ENCODE data around the gene CLASRP. TPM values are rescaled to one million over a fixed set of nuclear protein-coding genes. Genes with fewer than 3 reads are reported as not detected.

CLASRP gene
- total RNA-seq, 1 donor from 2014 or later: 119 TPM

- H3K4me1 Mint-ChIP-seq: peaks cover 54% of the 10 kb centered on the region
- DNase-seq (ENCODE audit: low read depth, low spot score): peak; percentile 89
- no peaks in the 10 kb centered on the region for H3K36me3 Mint-ChIP-seq (ENCODE audit: low read depth)
- H3K9me3 Mint-ChIP-seq: no peaks in the 10 kb centered on the region
- peak; percentile 60 for TF ChIP-seq CTCF (conservative IDR thresholded peaks at IDR 0.05)
- peak within 1 kb of the TSS; percentile 100 for H3K27ac Mint-ChIP-seq (ENCODE audit: unreplicated experiment)
- peaks cover 4% of the 10 kb centered on the region for H3K27me3 Mint-ChIP-seq (ENCODE audit: low read depth)
- peak within 1 kb of the TSS; percentile 96 for H3K4me3 Mint-ChIP-seq
Observed at GRCh38 chr19:45092747-45093678, 54.2 kb downstream of the CLASRP start, which contains the start of gene PPP1R37. Gene PPP1R37 (plus strand): TSS chr19:45093179. CDS start chr19:45093326, 147 bp downstream.

GRCh38 chr19:45094137-45094536 is 55.3 kb downstream of the CLASRP start:
- Mint-ChIP-seq H3K27ac (ENCODE audit: unreplicated experiment) (peak overlapping the region; percentile 59), H3K4me1 (peaks cover 65% of the 10 kb centered on the region), H3K9me3 (no peaks in the 10 kb centered on the region), H3K27me3 (ENCODE audit: low read depth) (peaks cover 4% of the 10 kb centered on the region), H3K4me3 (peak overlapping the region; percentile 96), H3K36me3 (ENCODE audit: low read depth) (no peaks in the 10 kb centered on the region)
- DNase-seq (ENCODE audit: low read depth, low spot score): no peak
- no peak for TF ChIP-seq CTCF (conservative IDR thresholded peaks at IDR 0.05)

- peaks cover 4% of the 10 kb centered on the region for H3K27me3 Mint-ChIP-seq (ENCODE audit: low read depth)
- H3K9me3 Mint-ChIP-seq: no peaks in the 10 kb centered on the region
- DNase-seq (ENCODE audit: low read depth, low spot score): no peak
- no peak for TF ChIP-seq CTCF (conservative IDR thresholded peaks at IDR 0.05)
- no peak overlapping the region for H3K27ac Mint-ChIP-seq (ENCODE audit: unreplicated experiment)
- peaks cover 71% of the 10 kb centered on the region for H3K4me1 Mint-ChIP-seq
- peak overlapping the region; percentile 96 for H3K4me3 Mint-ChIP-seq
- H3K36me3 Mint-ChIP-seq (ENCODE audit: low read depth): no peaks in the 10 kb centered on the region
Observed at GRCh38 chr19:45094707-45095106, 55.9 kb downstream of the CLASRP start.

- peak overlapping the region; percentile 77 for H3K4me3 Mint-ChIP-seq
- TF ChIP-seq CTCF (conservative IDR thresholded peaks at IDR 0.05): no peak
- no peaks in the 10 kb centered on the region for H3K36me3 Mint-ChIP-seq (ENCODE audit: low read depth)
- DNase-seq (ENCODE audit: low read depth, low spot score): no peak
- H3K27me3 Mint-ChIP-seq (ENCODE audit: low read depth): peaks cover 4% of the 10 kb centered on the region
- H3K9me3 Mint-ChIP-seq: no peaks in the 10 kb centered on the region
- H3K4me1 Mint-ChIP-seq: peaks cover 75% of the 10 kb centered on the region
- H3K27ac Mint-ChIP-seq (ENCODE audit: unreplicated experiment): no peak overlapping the region
Observed at GRCh38 chr19:45095496-45096413, 56.9 kb downstream of the CLASRP start.

GRCh38 chr19:45096700-45097099 is 57.9 kb downstream of the CLASRP start:
- no peaks in the 10 kb centered on the region for H3K36me3 Mint-ChIP-seq (ENCODE audit: low read depth)
- peak overlapping the region; percentile 31 for H3K27ac Mint-ChIP-seq (ENCODE audit: unreplicated experiment)
- TF ChIP-seq CTCF (conservative IDR thresholded peaks at IDR 0.05): no peak
- no peaks in the 10 kb centered on the region for H3K9me3 Mint-ChIP-seq
- peak overlapping the region; percentile 77 for H3K4me3 Mint-ChIP-seq
- peaks cover 4% of the 10 kb centered on the region for H3K27me3 Mint-ChIP-seq (ENCODE audit: low read depth)
- peaks cover 70% of the 10 kb centered on the region for H3K4me1 Mint-ChIP-seq
- DNase-seq (ENCODE audit: low read depth, low spot score): no peak
